ENCODE measurements around the gene WWOX.

GRCh38 chr16:78843978-78844377 is 744.5 kb downstream of the WWOX start:
- TF ChIP-seq CTCF (IDR thresholded peaks at IDR 0.05 in 8 of 11, conservative IDR thresholded peaks at IDR 0.05 in 3 of 11) (no peak), POLR2A (IDR thresholded peaks at IDR 0.05) (no peak), POLR2AphosphoS5 (IDR thresholded peaks at IDR 0.05) (no peak)
